ENCODE data around the gene ABI3BP. TPM values are rescaled to one million over a fixed set of nuclear protein-coding genes. Genes with fewer than 3 reads are reported as not detected.
A peak's percentile ranks its signal among the peaks of the same experiment; 100 is the strongest.

Gene ABI3BP
- 23.6 TPM for total RNA-seq
- long read RNA-seq, partial matches to known transcripts = 0 of 3 reads
- long read RNA-seq, other reads (novel, unspliced or antisense) = 3 of 3 reads

GRCh38 chr3:100993309-100993708, at the start of gene ABI3BP:
TSS of gene ABI3BP (minus strand) at chr3:100993421. CDS start at chr3:100993384, 37 bp downstream.
- Histone ChIP-seq H3K9me3 (replicated peaks) (no peaks in the 10 kb centered on the region), H3K4me3 (peak within 1 kb of the TSS; percentile 61), H3K36me3 (no peaks in the 10 kb centered on the region), H3K27me3 (ENCODE audit: low read depth) (no peaks in the 10 kb centered on the region), H3K27ac (replicated peaks) (peak within 1 kb of the TSS; percentile 67), H3K4me1 (peaks cover 17% of the 10 kb centered on the region)
- DNase-seq = peak; percentile 66
- no peak for TF ChIP-seq CTCF (IDR thresholded peaks at IDR 0.05; ENCODE audit: borderline replicate concordance)
- intact Hi-C loops (cut with micrococcal nuclease) = no loop called here

- H3K36me3 ChIP-seq = no peaks in the 10 kb centered on the region
- no peaks in the 10 kb centered on the region for H3K9me3 ChIP-seq (replicated peaks)
- intact Hi-C loops (cut with micrococcal nuclease) = no loop called here
- TF ChIP-seq CTCF (IDR thresholded peaks at IDR 0.05; ENCODE audit: borderline replicate concordance) = no peak
- no peak for DNase-seq
- H3K4me3 ChIP-seq = no peak overlapping the region
- no peaks in the 10 kb centered on the region for H3K27me3 ChIP-seq (ENCODE audit: low read depth)
- peaks cover 17% of the 10 kb centered on the region for H3K4me1 ChIP-seq
- H3K27ac ChIP-seq (replicated peaks) = no peak overlapping the region
Measured at GRCh38 chr3:101039285-101039684, 46.1 kb upstream of the ABI3BP start.

- H3K9me3 ChIP-seq (replicated peaks) = no peaks in the 10 kb centered on the region
- H3K4me3 ChIP-seq = no peak overlapping the region
- peaks cover 17% of the 10 kb centered on the region for H3K4me1 ChIP-seq
- H3K27me3 ChIP-seq (ENCODE audit: low read depth) = no peaks in the 10 kb centered on the region
- DNase-seq = no peak
- intact Hi-C loops (cut with micrococcal nuclease) = no loop called here
- peak overlapping the region; percentile 17 for H3K27ac ChIP-seq (replicated peaks)
- TF ChIP-seq CTCF (IDR thresholded peaks at IDR 0.05; ENCODE audit: borderline replicate concordance) = no peak
- H3K36me3 ChIP-seq = no peaks in the 10 kb centered on the region
Measured at GRCh38 chr3:101038880-101039279, 45.7 kb upstream of the ABI3BP start.

- no peak for DNase-seq
- no peaks in the 10 kb centered on the region for H3K36me3 ChIP-seq
- no peaks in the 10 kb centered on the region for H3K27me3 ChIP-seq (ENCODE audit: low read depth)
- peaks cover 17% of the 10 kb centered on the region for H3K4me1 ChIP-seq
- no peaks in the 10 kb centered on the region for H3K9me3 ChIP-seq (replicated peaks)
- H3K4me3 ChIP-seq = no peak overlapping the region
- intact Hi-C loops (cut with micrococcal nuclease) = no loop called here
- no peak for TF ChIP-seq CTCF (IDR thresholded peaks at IDR 0.05; ENCODE audit: borderline replicate concordance)
- H3K27ac ChIP-seq (replicated peaks) = peak overlapping the region; percentile 17
Measured at GRCh38 chr3:101038393-101038792, 45.2 kb upstream of the ABI3BP start.

GRCh38 chr3:101037613-101038012, 44.4 kb upstream of the ABI3BP start:
- Histone ChIP-seq H3K4me1 (peaks cover 17% of the 10 kb centered on the region), H3K27me3 (ENCODE audit: low read depth) (no peaks in the 10 kb centered on the region), H3K9me3 (replicated peaks) (peaks cover 2% of the 10 kb centered on the region), H3K36me3 (no peaks in the 10 kb centered on the region), H3K4me3 (no peak overlapping the region), H3K27ac (replicated peaks) (no peak overlapping the region)
- DNase-seq = no peak
- no peak for TF ChIP-seq CTCF (IDR thresholded peaks at IDR 0.05; ENCODE audit: borderline replicate concordance)
- intact Hi-C loops (cut with micrococcal nuclease) = no loop called here
